Measurements from ENCODE around the gene TPO. TPM values are rescaled to one million over a fixed set of nuclear protein-coding genes. Genes with fewer than 3 reads are reported as not detected.

Gene TPO
- total RNA-seq, 1 experiment from 2014 or later = not detected

DNA sequence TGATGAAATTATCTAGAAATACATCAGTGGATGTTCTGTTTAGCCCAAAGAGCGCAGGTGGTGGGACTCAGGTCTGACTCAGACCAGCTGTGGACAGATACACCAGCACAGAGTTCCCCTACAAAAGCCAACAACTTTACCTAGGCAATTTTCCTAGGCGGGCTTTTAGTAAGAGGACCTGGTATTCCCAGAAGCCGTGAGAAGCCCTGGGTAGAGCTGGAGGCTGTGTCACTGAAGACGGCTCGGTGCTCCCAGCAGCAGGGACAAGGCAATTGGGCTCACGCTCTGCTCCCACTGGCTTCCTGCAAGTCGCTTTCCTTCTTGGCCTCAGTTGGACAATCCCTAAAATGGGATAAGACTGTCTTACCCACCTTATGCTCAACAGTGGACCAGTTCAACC, 41.1 kb downstream of the TPO start:
- TF ChIP-seq TEAD1 (CRISPR knock-in tag; IDR thresholded peaks at IDR 0.05) (no peak), ZNF138 (CRISPR knock-in tag; conservative IDR thresholded peaks at IDR 0.05) (no peak), ZNF532 (CRISPR knock-in tag; IDR thresholded peaks at IDR 0.05; ENCODE audit: borderline replicate concordance) (no peak), FOXJ3 (CRISPR knock-in tag; IDR thresholded peaks at IDR 0.05; ENCODE audit: borderline replicate concordance) (no peak), ZNF317 (CRISPR knock-in tag; IDR thresholded peaks at IDR 0.05; ENCODE audit: borderline replicate concordance, low read depth) (no peak), RELA (CRISPR knock-in tag; IDR thresholded peaks at IDR 0.05; ENCODE audit: borderline replicate concordance) (no peak), E2F5 (CRISPR knock-in tag; IDR thresholded peaks at IDR 0.05) (no peak), MLX (CRISPR knock-in tag; IDR thresholded peaks at IDR 0.05) (no peak), ESRRA (CRISPR knock-in tag; IDR thresholded peaks at IDR 0.05; ENCODE audit: borderline replicate concordance) (no peak), CTCF (IDR thresholded peaks at IDR 0.05) (no peak), GABPB1 (CRISPR knock-in tag; IDR thresholded peaks at IDR 0.05) (no peak), TCF7 (CRISPR knock-in tag; IDR thresholded peaks at IDR 0.05; ENCODE audit: low read depth) (no peak)
- TF ChIP-seq, protein P1, sequence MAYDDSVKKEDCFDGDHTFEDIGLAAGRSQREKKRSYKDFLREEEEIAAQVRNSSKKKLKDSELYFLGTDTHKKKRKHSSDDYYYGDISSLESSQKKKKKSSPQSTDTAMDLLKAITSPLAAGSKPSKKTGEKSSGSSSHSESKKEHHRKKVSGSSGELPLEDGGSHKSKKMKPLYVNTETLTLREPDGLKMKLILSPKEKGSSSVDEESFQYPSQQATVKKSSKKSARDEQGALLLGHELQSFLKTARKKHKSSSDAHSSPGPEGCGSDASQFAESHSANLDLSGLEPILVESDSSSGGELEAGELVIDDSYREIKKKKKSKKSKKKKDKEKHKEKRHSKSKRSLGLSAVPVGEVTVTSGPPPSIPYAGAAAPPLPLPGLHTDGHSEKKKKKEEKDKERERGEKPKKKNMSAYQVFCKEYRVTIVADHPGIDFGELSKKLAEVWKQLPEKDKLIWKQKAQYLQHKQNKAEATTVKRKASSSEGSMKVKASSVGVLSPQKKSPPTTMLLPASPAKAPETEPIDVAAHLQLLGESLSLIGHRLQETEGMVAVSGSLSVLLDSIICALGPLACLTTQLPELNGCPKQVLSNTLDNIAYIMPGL (CRISPR knock-in tag; IDR thresholded peaks at IDR 0.05) = no peak
- TF ChIP-seq, protein P2, sequence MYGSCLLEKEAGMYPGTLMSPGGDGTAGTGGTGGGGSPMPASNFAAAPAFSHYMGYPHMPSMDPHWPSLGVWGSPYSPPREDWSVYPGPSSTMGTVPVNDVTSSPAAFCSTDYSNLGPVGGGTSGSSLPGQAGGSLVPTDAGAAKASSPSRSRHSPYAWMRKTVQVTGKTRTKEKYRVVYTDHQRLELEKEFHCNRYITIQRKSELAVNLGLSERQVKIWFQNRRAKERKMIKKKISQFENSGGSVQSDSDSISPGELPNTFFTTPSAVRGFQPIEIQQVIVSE (CRISPR knock-in tag; IDR thresholded peaks at IDR 0.05; ENCODE audit: borderline replicate concordance) = no peak
- TF ChIP-seq, protein P3, sequence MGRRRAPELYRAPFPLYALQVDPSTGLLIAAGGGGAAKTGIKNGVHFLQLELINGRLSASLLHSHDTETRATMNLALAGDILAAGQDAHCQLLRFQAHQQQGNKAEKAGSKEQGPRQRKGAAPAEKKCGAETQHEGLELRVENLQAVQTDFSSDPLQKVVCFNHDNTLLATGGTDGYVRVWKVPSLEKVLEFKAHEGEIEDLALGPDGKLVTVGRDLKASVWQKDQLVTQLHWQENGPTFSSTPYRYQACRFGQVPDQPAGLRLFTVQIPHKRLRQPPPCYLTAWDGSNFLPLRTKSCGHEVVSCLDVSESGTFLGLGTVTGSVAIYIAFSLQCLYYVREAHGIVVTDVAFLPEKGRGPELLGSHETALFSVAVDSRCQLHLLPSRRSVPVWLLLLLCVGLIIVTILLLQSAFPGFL (CRISPR knock-in tag; IDR thresholded peaks at IDR 0.05; ENCODE audit: borderline replicate concordance) = no peak
- TF ChIP-seq, protein P4, sequence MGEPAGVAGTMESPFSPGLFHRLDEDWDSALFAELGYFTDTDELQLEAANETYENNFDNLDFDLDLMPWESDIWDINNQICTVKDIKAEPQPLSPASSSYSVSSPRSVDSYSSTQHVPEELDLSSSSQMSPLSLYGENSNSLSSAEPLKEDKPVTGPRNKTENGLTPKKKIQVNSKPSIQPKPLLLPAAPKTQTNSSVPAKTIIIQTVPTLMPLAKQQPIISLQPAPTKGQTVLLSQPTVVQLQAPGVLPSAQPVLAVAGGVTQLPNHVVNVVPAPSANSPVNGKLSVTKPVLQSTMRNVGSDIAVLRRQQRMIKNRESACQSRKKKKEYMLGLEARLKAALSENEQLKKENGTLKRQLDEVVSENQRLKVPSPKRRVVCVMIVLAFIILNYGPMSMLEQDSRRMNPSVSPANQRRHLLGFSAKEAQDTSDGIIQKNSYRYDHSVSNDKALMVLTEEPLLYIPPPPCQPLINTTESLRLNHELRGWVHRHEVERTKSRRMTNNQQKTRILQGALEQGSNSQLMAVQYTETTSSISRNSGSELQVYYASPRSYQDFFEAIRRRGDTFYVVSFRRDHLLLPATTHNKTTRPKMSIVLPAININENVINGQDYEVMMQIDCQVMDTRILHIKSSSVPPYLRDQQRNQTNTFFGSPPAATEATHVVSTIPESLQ (CRISPR knock-in tag; IDR thresholded peaks at IDR 0.05) = no peak
- DNase-seq (ENCODE audit: low spot score) (no peak), ATAC-seq (no peak)
- Mint-ChIP-seq H3K27ac (no peak overlapping the region), H3K36me3 (no peaks in the 10 kb centered on the region), H3K27me3 (ENCODE audit: low read depth) (peaks cover 4% of the 10 kb centered on the region; the same call in 1 of the 2 replicates), H3K4me3 (no peak overlapping the region), H3K4me1 (no peaks in the 10 kb centered on the region), H3K9me3 (peaks cover 22% of the 10 kb centered on the region)
- ChIA-PET CTCF (no interaction called here), POLR2A (no interaction called here)
